SK-N-SH (cell line): ENCODE measurements around the gene MACROD2. TPM values are rescaled to one million over a fixed set of nuclear protein-coding genes. Genes with fewer than 3 reads are reported as not detected.

ENCODE experiments used
- CTCF ChIA-PET: fragments of 300-600, 350-600 bp; formaldehyde crosslinking; extraction: SDS; loops from one replicate; lab custom pipeline; 2021; lab: Yijun Ruan, JAX
- POLR2A ChIA-PET: fragments of 350-600 bp; sonication (Branson Sonifier 250); formaldehyde crosslinking; extraction: SDS; loops from one replicate; lab custom pipeline; 2020; ENCODE audit warnings: antibody characterized with exemption, inconsistent platforms; lab: Yijun Ruan, JAX
- DNase-seq: peaks from one replicate; pipeline ENCODE4 v3.0.0; 2012
- H2AFZ ChIP-seq: fragments of 200-600 bp; sonication (generic); 2 replicates; pipeline ENCODE4 v1.8.1; 2016; ENCODE audit warnings: antibody characterized with exemption, mild to moderate bottlenecking, low read depth
- H3F3A ChIP-seq: fragments of 200-600 bp; sonication (generic); replicated peaks from 2 replicates; pipeline ENCODE3; 2016; ENCODE audit warnings: antibody characterized with exemption, mild to moderate bottlenecking; ENCODE audit not compliant: insufficient read depth
- H3K27ac ChIP-seq, 2 experiments: fragments of 200-500 bp in 1 of 2; fragments of 200-600 bp in 1 of 2; sonication (Bioruptor generic) in 1 of 2; sonication (generic), shearing (Covaris generic) in 1 of 2; 2 replicates each; pipeline versions ENCODE4 v1.5.1 to v1.6.1; 2014 to 2016; ENCODE audit warnings: low read depth in 2 of 2, inconsistent platforms in 1 of 2, low read length in 1 of 2, mild to moderate bottlenecking in 1 of 2, mixed read lengths in 1 of 2
- H3K27me3 ChIP-seq: fragments of 200-600 bp; sonication (generic), shearing (Covaris generic); 2 replicates; pipeline ENCODE4 v1.6.1; 2016; ENCODE audit warnings: mixed run types; ENCODE audit not compliant: insufficient read depth
- H3K36me3 ChIP-seq, 2 experiments: fragments of 200-500 bp in 1 of 2; fragments of 200-600 bp in 1 of 2; sonication (Bioruptor generic) in 1 of 2; sonication (generic) in 1 of 2; replicated peaks in 1 of 2; 2 replicates each; pipeline versions ENCODE3 to v1.5.1; 2014 to 2016; ENCODE audit warnings: low read length in 1 of 2, mild to moderate bottlenecking in 1 of 2; ENCODE audit not compliant: insufficient read depth in 2 of 2, control insufficient read depth in 1 of 2
- H3K4me1 ChIP-seq, 2 experiments: fragments of 200-500 bp in 1 of 2; fragments of 200-600 bp in 1 of 2; sonication (Bioruptor generic) in 1 of 2; sonication (generic), shearing (Covaris generic) in 1 of 2; 2 replicates each; pipeline versions ENCODE4 v1.5.1 to v1.6.1; 2014 to 2016; ENCODE audit warnings: low read depth in 1 of 2, low read length in 1 of 2, mixed run types in 1 of 2; ENCODE audit not compliant: insufficient read depth in 2 of 2, control insufficient read depth in 1 of 2
- H3K4me2 ChIP-seq: fragments of 200-600 bp; sonication (generic), shearing (Covaris generic); 2 replicates; pipeline ENCODE4 v1.6.1; 2017; ENCODE audit warnings: mixed run types
- H3K4me3 ChIP-seq, 2 experiments: fragments of 200-500 bp in 1 of 2; fragments of 200-600 bp in 1 of 2; sonication (Bioruptor generic) in 1 of 2; sonication (generic), shearing (Covaris generic) in 1 of 2; 2 replicates each; pipeline versions ENCODE4 v1.5.1 to v1.8.1; 2014 to 2016; ENCODE audit warnings: low read depth in 2 of 2, inconsistent platforms in 1 of 2, low read length in 1 of 2, mild to moderate bottlenecking in 1 of 2, mixed read lengths in 1 of 2, moderate library complexity in 1 of 2
- H3K79me2 ChIP-seq: fragments of 200-600 bp; sonication (generic); 2 replicates; pipeline ENCODE4 v1.8.1; 2017; ENCODE audit warnings: mild to moderate bottlenecking; ENCODE audit not compliant: insufficient read depth
- H3K9ac ChIP-seq: fragments of 200-600 bp; sonication (generic); 2 replicates; pipeline ENCODE4 v1.6.1; 2017; ENCODE audit warnings: mixed run types
- H3K9me2 ChIP-seq: fragments of 200-600 bp; sonication (generic); 2 replicates; pipeline ENCODE4 v1.6.1; 2017; ENCODE audit warnings: mixed run types
- H3K9me3 ChIP-seq: fragments of 200-600 bp; sonication (generic); 2 replicates; pipeline ENCODE4 v1.6.1; 2017; ENCODE audit warnings: mixed run types, mild to moderate bottlenecking, moderate library complexity
- H4K20me1 ChIP-seq: fragments of 200-600 bp; sonication (generic); 2 replicates; pipeline ENCODE4 v1.6.1; 2017; ENCODE audit warnings: mild to moderate bottlenecking, mixed run types; ENCODE audit not compliant: insufficient read depth
- CTCF ChIP-seq: fragments of 200-600 bp; sonication (generic); IDR thresholded peaks from 2 replicates; pipeline ENCODE4 v1.6.1; 2017; ENCODE audit warnings: antibody characterized with exemption, mild to moderate bottlenecking, moderate library complexity
- FOSL2 ChIP-seq: IDR thresholded peaks from 2 replicates; pipeline ENCODE4 v1.4.0; 2012; ENCODE audit warnings: low read depth, mild to moderate bottlenecking, moderate library complexity, borderline replicate concordance
- GABPA ChIP-seq: IDR thresholded peaks from 2 replicates; pipeline ENCODE4 v1.4.0; 2012; ENCODE audit warnings: low read depth, mild to moderate bottlenecking
- GATA2 ChIP-seq: sonication (generic); formaldehyde crosslinking; IDR thresholded peaks from 2 replicates; pipeline ENCODE4 v1.5.0; 2020; ENCODE audit warnings: mild to moderate bottlenecking, missing genetic modification reagents
- IRF3 ChIP-seq: fragments of 150-350 bp; IDR thresholded peaks from 2 replicates; pipeline ENCODE4 v1.6.1; 2016; ENCODE audit warnings: mild to moderate bottlenecking, low read depth, low read length
- JUND ChIP-seq: IDR thresholded peaks from 2 replicates; pipeline ENCODE4 v1.4.0; 2012
- MEF2A ChIP-seq: IDR thresholded peaks from 2 replicates; pipeline ENCODE4 v1.4.0; 2012; ENCODE audit warnings: low read depth, borderline replicate concordance
- PBX3 ChIP-seq: IDR thresholded peaks from 2 replicates; pipeline ENCODE4; 2012
- RAD21 ChIP-seq: IDR thresholded peaks from 2 replicates; pipeline ENCODE4 v1.6.1; 2012; ENCODE audit warnings: mild to moderate bottlenecking, low read length
- RCOR1 ChIP-seq: fragments of 150-350 bp; IDR thresholded peaks from 2 replicates; pipeline ENCODE4 v1.6.1; 2017; ENCODE audit warnings: antibody characterized with exemption, low read length
- RXRA ChIP-seq: IDR thresholded peaks from 2 replicates; pipeline ENCODE4 v1.4.0; 2012; ENCODE audit warnings: low read depth, mild to moderate bottlenecking, borderline replicate concordance
- SMC3 ChIP-seq: IDR thresholded peaks from 2 replicates; pipeline ENCODE4 v1.6.1; 2012; ENCODE audit warnings: low read depth, low read length, improper control_type of control experiment
- TAF1 ChIP-seq: IDR thresholded peaks from 2 replicates; pipeline ENCODE4 v1.6.1; 2012; ENCODE audit warnings: low read depth, mild to moderate bottlenecking, low read length, moderate library complexity, borderline replicate concordance
- USF1 ChIP-seq: IDR thresholded peaks from 2 replicates; pipeline ENCODE4 v1.4.0; 2012; ENCODE audit warnings: low read depth, borderline replicate concordance
- WGBS: methylation state at CpG from one replicate; pipeline ENCODE4 v1.1.6; 2017; ENCODE audit warnings: low lambda C conversion rate; 5-methylcytosine and 5-hydroxymethylcytosine counted together
- polyA plus RNA-seq, 3 experiments: library from polyadenylated mRNA; depleted of rRNA; stranded (reverse); fragments of >200 nt; gene quantifications; 2 replicates each; pipeline ENCODE4 v1.2.3, GENCODE V29; 2012

The MACROD2 gene
- polyA plus RNA-seq, 1 of the 3 experiments (the other 2 are of a cell fraction), result 0.33 TPM

GRCh38 chr20:14449323-14449722, 454.0 kb downstream of the MACROD2 start:
- Histone ChIP-seq H3K9ac (no peak overlapping the region), H3K27ac (no peak overlapping the region), H3K4me1 (no peaks in the 10 kb centered on the region; a peak in 1 of 4 replicates), H3K9me2 (no peaks in the 10 kb centered on the region), H3K4me2 (no peak overlapping the region), H3K4me3 (no peak overlapping the region), H2AFZ (no peak overlapping the region), H3K27me3 (no peaks in the 10 kb centered on the region), H3K36me3 (no peaks in the 10 kb centered on the region), H3K9me3 (no peaks in the 10 kb centered on the region), H4K20me1 (no peaks in the 10 kb centered on the region), H3K79me2 (no peaks in the 10 kb centered on the region), H3F3A (no peaks in the 10 kb centered on the region)
- ChIA-PET CTCF (no interaction called here), POLR2A (no interaction called here)
- 17% methylated on average over 1 of the region's 1 CpG for WGBS
- no peak for DNase-seq
- TF ChIP-seq FOSL2 (no peak), GABPA (no peak)

GRCh38 chr20:14450256-14450655, 454.9 kb downstream of the MACROD2 start:
- Histone ChIP-seq H3K9ac (no peak overlapping the region), H3K27me3 (no peaks in the 10 kb centered on the region), H3F3A (no peaks in the 10 kb centered on the region), H2AFZ (no peak overlapping the region)
- CTCF ChIA-PET, result no interaction called here
- no peak for DNase-seq
- TF ChIP-seq RCOR1, result no peak
- TF ChIP-seq GATA2 (CRISPR knock-in tag), result no peak
- no peak for TF ChIP-seq SMC3
- TF ChIP-seq IRF3, result no peak
- TF ChIP-seq TAF1, result no peak
- TF ChIP-seq MEF2A, result no peak
- no peak for TF ChIP-seq RXRA
- TF ChIP-seq JUND, result no peak
- no peak for TF ChIP-seq PBX3
- TF ChIP-seq CTCF, result no peak
- TF ChIP-seq GABPA, result no peak
- TF ChIP-seq USF1, result no peak
- no peak for TF ChIP-seq RAD21
- TF ChIP-seq, all 33 proteins: peak for 0
- POLR2A ChIA-PET, result no interaction called here
- H3K9me3 ChIP-seq, result no peaks in the 10 kb centered on the region
- H3K4me2 ChIP-seq, result no peak overlapping the region
- H4K20me1 ChIP-seq, result no peaks in the 10 kb centered on the region
- H3K27ac ChIP-seq, result no peak overlapping the region
- H3K4me3 ChIP-seq, result no peak overlapping the region
- 67% methylated on average over 2 of the region's 2 CpGs for WGBS
- H3K9me2 ChIP-seq, result no peaks in the 10 kb centered on the region
- H3K36me3 ChIP-seq, result no peaks in the 10 kb centered on the region
- H3K4me1 ChIP-seq, result no peaks in the 10 kb centered on the region; a peak in 1 of 4 replicates
- H3K79me2 ChIP-seq, result no peaks in the 10 kb centered on the region
